HUDEP-2 (cell line): ENCODE measurements around the gene VSNL1.

Experiments used
- DNase-seq, 76 experiments: peaks; one replicate each; lab custom pipeline; 2025; ENCODE audit not compliant: unreplicated experiment in 76 of 76; lab: John Stamatoyannopoulos, UW

VSNL1 gene

GRCh38 chr2:17607379-17607778 is 66.9 kb downstream of the VSNL1 start:
- no peak for DNase-seq

- no peak for DNase-seq
These were observed 67.8 kb downstream of the VSNL1 start for GRCh38 chr2:17608251-17608650.

- DNase-seq = no peak
These were observed 70.0 kb downstream of the VSNL1 start for GRCh38 chr2:17610521-17610920.

- DNase-seq = no peak
These were observed 70.5 kb downstream of the VSNL1 start for GRCh38 chr2:17611036-17611435.

- DNase-seq = no peak
These were observed 73.9 kb downstream of the VSNL1 start for GRCh38 chr2:17614174-17614930.

- DNase-seq = no peak
These were observed 74.7 kb downstream of the VSNL1 start for GRCh38 chr2:17615147-17615546.

- no peak for DNase-seq
These were observed 75.3 kb downstream of the VSNL1 start for GRCh38 chr2:17615728-17616351.

- DNase-seq = no peak
These were observed 75.9 kb downstream of the VSNL1 start for GRCh38 chr2:17616405-17616804.

GRCh38 chr2:17617516-17617915 is 77.0 kb downstream of the VSNL1 start:
- DNase-seq = no peak

- DNase-seq = no peak
These were observed 77.5 kb downstream of the VSNL1 start for GRCh38 chr2:17617955-17618354.

GRCh38 chr2:17620280-17620679 is 79.8 kb downstream of the VSNL1 start:
- no peak for DNase-seq

GRCh38 chr2:17620841-17621240 is 80.3 kb downstream of the VSNL1 start:
- DNase-seq = no peak

- DNase-seq = no peak
These were observed 81.3 kb downstream of the VSNL1 start for GRCh38 chr2:17621781-17622180.

GRCh38 chr2:17625446-17625845 is 85.0 kb downstream of the VSNL1 start:
- DNase-seq = no peak

- DNase-seq = no peak
These were observed 86.5 kb downstream of the VSNL1 start for GRCh38 chr2:17626986-17627385.

GRCh38 chr2:17627434-17627833 is 86.9 kb downstream of the VSNL1 start:
- DNase-seq = no peak

- DNase-seq = no peak
These were observed 88.1 kb downstream of the VSNL1 start for GRCh38 chr2:17628349-17629261.

- DNase-seq = no peak
These were observed 89.6 kb downstream of the VSNL1 start for GRCh38 chr2:17630089-17630488.

GRCh38 chr2:17634997-17635396 is 94.5 kb downstream of the VSNL1 start:
- DNase-seq = no peak

GRCh38 chr2:17636257-17636656 is 95.8 kb downstream of the VSNL1 start:
- no peak for DNase-seq

- no peak for DNase-seq
These were observed 96.8 kb downstream of the VSNL1 start for GRCh38 chr2:17637131-17637906.
